H1 (cell line): ENCODE results near the gene LSM3. TPM values are rescaled to one million over a fixed set of nuclear protein-coding genes. Genes with fewer than 3 reads are reported as not detected.

Experiments used
- CTCF ChIA-PET: fragments of 300-600 bp; sonication (Branson Sonifier 250); formaldehyde crosslinking; loops from one replicate; lab custom pipeline; 2021; ENCODE audit not compliant: partially characterized antibody; lab: Charles Lee
- POLR2A ChIA-PET: fragments of 300-600 bp; sonication (Branson Sonifier 250); formaldehyde crosslinking; loops from one replicate; lab custom pipeline; 2021; ENCODE audit warnings: inconsistent platforms; ENCODE audit not compliant: partially characterized antibody; lab: Charles Lee
- DNase-seq, 2 experiments: peaks; one replicate each; pipeline versions ENCODE4 v3.0.0 to v3.0.0-alpha.2; 2010 to 2022; ENCODE audit warnings: low spot score in 2 of 2, low read depth in 1 of 2, mixed read lengths in 1 of 2
- FAIRE-seq: peaks from 2 replicates; lab custom pipeline; 2011; peaks lifted over from hg19 to GRCh38; lab: Jason Lieb, UNC
- H2AFZ ChIP-seq: 2 replicates; pipeline ENCODE4 v1.8.1; 2012; ENCODE audit warnings: low read length, inconsistent platforms
- H2AK5ac ChIP-seq: 2 replicates; pipeline ENCODE4 v1.6.1; 2013; ENCODE audit warnings: low read depth, low read length
- H2BK120ac ChIP-seq: replicated peaks from 2 replicates; pipeline ENCODE3; 2013; ENCODE audit warnings: low read depth, low read length, inconsistent platforms
- H2BK12ac ChIP-seq: 2 replicates; pipeline ENCODE4 v1.6.1; 2013; ENCODE audit warnings: low read depth, low read length
- H2BK15ac ChIP-seq: 2 replicates; pipeline ENCODE4 v1.6.1; 2013; ENCODE audit warnings: low read length
- H2BK20ac ChIP-seq: 2 replicates; pipeline ENCODE4 v1.6.1; 2013; ENCODE audit warnings: low read length
- H2BK5ac ChIP-seq: 2 replicates; pipeline ENCODE4 v1.6.1; 2013; ENCODE audit warnings: low read depth, low read length
- H3K14ac ChIP-seq: 2 replicates; pipeline ENCODE4 v1.6.1; 2013; ENCODE audit warnings: inconsistent platforms; ENCODE audit not compliant: insufficient read length
- H3K18ac ChIP-seq: 2 replicates; pipeline ENCODE4 v1.6.1; 2013; ENCODE audit warnings: low read length; ENCODE audit errors: extremely low read depth
- H3K23ac ChIP-seq: 2 replicates; pipeline ENCODE4 v1.6.1; 2013; ENCODE audit warnings: inconsistent platforms; ENCODE audit not compliant: insufficient read length
- H3K23me2 ChIP-seq: 2 replicates; pipeline ENCODE4 v1.6.1; 2013; ENCODE audit warnings: low read depth, low read length
- H3K27ac ChIP-seq: 2 replicates; pipeline ENCODE4 v1.6.1; 2011; ENCODE audit warnings: low read depth, low read length, inconsistent platforms
- H3K27me3 ChIP-seq, 4 experiments: replicated peaks in 1 of 4; 1 replicate in 1 of 4; 2 replicates in 3 of 4; pipeline versions ENCODE4 v1.6.1 to v1.8.1; 2011 to 2013; ENCODE audit warnings: low read length in 3 of 4, mild to moderate bottlenecking in 3 of 4, inconsistent platforms in 2 of 4, mixed read lengths in 2 of 4, moderate library complexity in 1 of 4; ENCODE audit not compliant: control insufficient read depth in 3 of 4, insufficient read depth in 3 of 4; ENCODE audit errors: extremely low read depth in 1 of 4
- H3K36me3 ChIP-seq, 4 experiments: 2 replicates each; pipeline versions ENCODE4 v1.6.1 to v1.8.1; 2011 to 2013; ENCODE audit warnings: mild to moderate bottlenecking in 4 of 4, low read length in 3 of 4, moderate library complexity in 2 of 4, control low read depth in 1 of 4, inconsistent platforms in 1 of 4; ENCODE audit not compliant: insufficient read depth in 4 of 4, control insufficient read depth in 2 of 4
- H3K4ac ChIP-seq: replicated peaks from 2 replicates; pipeline ENCODE3; 2013; ENCODE audit warnings: low read length, low read depth, mixed read lengths, inconsistent platforms; ENCODE audit not compliant: insufficient read length
- H3K4me1 ChIP-seq, 4 experiments: replicated peaks in 1 of 4; 1 replicate in 1 of 4; 2 replicates in 3 of 4; pipeline versions ENCODE4 v1.6.1 to v1.8.1; 2011 to 2013; ENCODE audit warnings: low read length in 3 of 4, inconsistent platforms in 2 of 4, mixed read lengths in 1 of 4; ENCODE audit not compliant: insufficient read depth in 4 of 4, control insufficient read depth in 3 of 4
- H3K4me2 ChIP-seq, 2 experiments: 2 replicates each; pipeline versions ENCODE4 v1.6.1 to v1.8.1; 2011 to 2013; ENCODE audit warnings: low read depth in 2 of 2, low read length in 2 of 2, control low read depth in 1 of 2, inconsistent platforms in 1 of 2, mild to moderate bottlenecking in 1 of 2; ENCODE audit not compliant: insufficient read depth in 1 of 2
- H3K4me3 ChIP-seq, 4 experiments: fragments of 200-600, 300-600 bp in 1 of 4; sonication (generic), shearing (Covaris generic), sonication (Bioruptor Twin) in 1 of 4; 2 replicates each; pipeline versions ENCODE4 v1.5.1 to v1.8.1; 2011 to 2016; ENCODE audit warnings: low read length in 4 of 4, low read depth in 3 of 4, control low read depth in 2 of 4, inconsistent platforms in 2 of 4, mild to moderate bottlenecking in 2 of 4, mixed read lengths in 1 of 4, moderate library complexity in 1 of 4; ENCODE audit not compliant: insufficient read depth in 2 of 4; ENCODE audit errors: extremely low read depth in 1 of 4
- H3K56ac ChIP-seq: replicated peaks from 2 replicates; pipeline ENCODE3; 2013; ENCODE audit warnings: low read depth, mild to moderate bottlenecking, mixed read lengths, low read length, inconsistent platforms; ENCODE audit not compliant: insufficient read length
- H3K79me1 ChIP-seq: 2 replicates; pipeline ENCODE4 v1.6.1; 2013; ENCODE audit warnings: low read depth, low read length, control low read depth
- H3K79me2 ChIP-seq, 2 experiments: 2 replicates each; pipeline versions ENCODE4 v1.6.1 to v1.8.1; 2012 to 2013; ENCODE audit warnings: low read length in 2 of 2, mild to moderate bottlenecking in 2 of 2, inconsistent platforms in 1 of 2; ENCODE audit not compliant: insufficient read depth in 2 of 2, control insufficient read depth in 1 of 2
- H3K9ac ChIP-seq, 4 experiments: replicated peaks in 1 of 4; 1 replicate in 1 of 4; 2 replicates in 3 of 4; pipeline versions ENCODE4 v1.6.1 to v1.8.1; 2011 to 2013; ENCODE audit warnings: low read depth in 3 of 4, low read length in 3 of 4, control low read depth in 2 of 4, mild to moderate bottlenecking in 2 of 4, moderate library complexity in 2 of 4, inconsistent platforms in 1 of 4; ENCODE audit errors: extremely low read depth in 1 of 4
- H3K9me3 ChIP-seq, 2 experiments: 2 replicates each; pipeline versions ENCODE4 v1.6.1 to v1.8.1; 2012 to 2013; ENCODE audit warnings: mild to moderate bottlenecking in 2 of 2, moderate library complexity in 2 of 2, control low read depth in 1 of 2, inconsistent platforms in 1 of 2, low read depth in 1 of 2, low read length in 1 of 2, mixed read lengths in 1 of 2; ENCODE audit not compliant: insufficient read depth in 2 of 2
- H4K20me1 ChIP-seq, 2 experiments: replicated peaks in 1 of 2; 2 replicates each; pipeline versions ENCODE3 to v1.8.1; 2011 to 2013; ENCODE audit warnings: inconsistent platforms in 2 of 2, low read length in 2 of 2, mild to moderate bottlenecking in 1 of 2; ENCODE audit not compliant: insufficient read depth in 2 of 2, control insufficient read depth in 1 of 2
- H4K5ac ChIP-seq: 2 replicates; pipeline ENCODE4 v1.6.1; 2013; ENCODE audit warnings: low read length, low read depth, mixed read lengths, inconsistent platforms; ENCODE audit not compliant: insufficient read length
- H4K8ac ChIP-seq: 2 replicates; pipeline ENCODE4 v1.8.0; 2013; ENCODE audit warnings: mild to moderate bottlenecking, moderate library complexity, low read length, inconsistent platforms; ENCODE audit not compliant: insufficient read depth; ENCODE audit errors: extremely low read depth
- H4K91ac ChIP-seq: replicated peaks from 2 replicates; pipeline ENCODE3; 2013; ENCODE audit warnings: low read length, mixed read lengths, inconsistent platforms; ENCODE audit not compliant: insufficient read length
- E2F6 ChIP-seq: IDR thresholded peaks from 2 replicates; pipeline ENCODE4 v1.6.1; 2012; ENCODE audit warnings: inconsistent platforms
- EZH2 ChIP-seq: fragments of 200-600 bp; sonication (generic); IDR thresholded peaks from 2 replicates; pipeline ENCODE4 v1.7.1; 2012; ENCODE audit warnings: low read depth, mild to moderate bottlenecking, moderate library complexity, low read length, inconsistent platforms; ENCODE audit not compliant: severe bottlenecking
- FOSL1 ChIP-seq: IDR thresholded peaks from 2 replicates; pipeline ENCODE4 v1.6.1; 2011; ENCODE audit warnings: mild to moderate bottlenecking, low read depth, low read length, moderate library complexity; ENCODE audit not compliant: insufficient read depth
- MAFK ChIP-seq: IDR thresholded peaks from 2 replicates; pipeline ENCODE4 v1.6.1; 2012; ENCODE audit warnings: low read depth, mild to moderate bottlenecking, improper control_type of control experiment, low read length
- NRF1 ChIP-seq: IDR thresholded peaks from 2 replicates; pipeline ENCODE4 v1.6.1; 2011; ENCODE audit warnings: mild to moderate bottlenecking, low read depth, low read length, improper control_type of control experiment
- SAP30 ChIP-seq: fragments of 300-600 bp; sonication (generic); IDR thresholded peaks from 2 replicates; pipeline ENCODE4 v1.7.1; 2012; ENCODE audit warnings: low read length, moderate library complexity, mild to moderate bottlenecking, inconsistent platforms; ENCODE audit not compliant: insufficient read depth, insufficient replicate concordance
- WGBS, 2 experiments: shearing (Covaris generic) in 1 of 2; methylation state at CpG; one replicate each; pipeline versions ENCODE4 v1.1.6 to v1.1.7; 2013 to 2015; ENCODE audit warnings: low lambda C conversion rate in 2 of 2, mixed read lengths in 2 of 2, inconsistent platforms in 1 of 2, low coverage in 1 of 2, missing lambda C conversion rate in 1 of 2; ENCODE audit not compliant: insufficient replicate concordance in 2 of 2, insufficient coverage in 1 of 2, insufficient read length in 1 of 2; ENCODE audit errors: extremely low coverage in 1 of 2, missing lambda C conversion rate in 1 of 2; 5-methylcytosine and 5-hydroxymethylcytosine counted together
- polyA plus RNA-seq, 7 experiments: library from polyadenylated mRNA; depleted of rRNA in 3 of 7; stranded (reverse) in 5 of 7; unstranded in 2 of 7; fragments of >200 nt in 5 of 7; fragments of 200-250 nt in 2 of 7; gene quantifications; 1 replicate in 5 of 7; 2 replicates in 1 of 7; 4 replicates in 1 of 7; pipeline versions ENCODE4 v1.2.1 to v1.2.3, GENCODE V29; 2011 to 2013; ENCODE audit warnings: missing spikeins in 2 of 7, mixed read lengths in 2 of 7
- total RNA-seq: library from RNA; stranded (reverse); fragmentation: NEBNext Ultra II Directional; extraction: Animal tissue kit (Norgen Biotek cat#: 25700); gene quantifications from 2 replicates; pipeline ENCODE4 v1.2.1, GENCODE V29; 2021

The LSM3 gene
- total and polyA plus RNA-seq, 2 of the 8 experiments (the other 6 are each of a cell fraction or from before 2014, with no cell fraction given) = 7.1 to 25.4 TPM

DNA sequence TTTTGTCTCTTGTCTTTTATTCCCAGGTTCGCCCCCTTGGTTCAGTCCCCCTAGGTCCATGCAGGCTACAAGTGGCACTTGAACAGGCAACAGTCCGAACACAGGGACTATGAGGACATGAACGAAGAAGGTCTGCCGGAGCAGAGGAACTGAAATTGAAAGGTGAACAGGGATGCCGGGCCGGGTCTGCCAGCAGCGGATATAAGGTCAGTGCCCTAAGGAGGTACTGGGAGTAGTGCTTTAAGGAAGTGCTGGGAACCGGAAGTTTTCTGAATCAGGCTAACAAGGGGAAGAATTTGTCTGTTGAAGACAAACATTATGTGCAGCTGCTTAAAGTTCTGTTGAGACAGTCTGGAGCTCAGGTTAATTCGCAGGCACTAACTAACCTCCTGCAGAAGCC lies 46.8 kb downstream of the LSM3 start:
- no peak overlapping the region for H3K4ac ChIP-seq
- no peak overlapping the region for H4K8ac ChIP-seq
- no peak overlapping the region for H3K4me3 ChIP-seq
- H3K14ac ChIP-seq = no peak overlapping the region
- no peak for FAIRE-seq
- H3K9me3 ChIP-seq = peaks cover 0 to 8% of the 10 kb centered on the region in 2 experiments; a peak in 2 of 4 replicates
- DNase-seq = no peak
- no peak overlapping the region for H3K27ac ChIP-seq
- H3K79me1 ChIP-seq = no peaks in the 10 kb centered on the region
- H2AFZ ChIP-seq = no peak overlapping the region
- H3K36me3 ChIP-seq = no peaks in the 10 kb centered on the region
- no peaks in the 10 kb centered on the region for H3K27me3 ChIP-seq
- 95% methylated on average over 9 of the region's 9 CpGs; no CpG with 5 or more reads in 1 of the 2 experiments for WGBS, 2 experiments
- no peaks in the 10 kb centered on the region for H4K20me1 ChIP-seq
- no peak overlapping the region for H3K9ac ChIP-seq
- no peak overlapping the region for H2BK15ac ChIP-seq
- H2BK20ac ChIP-seq = no peak overlapping the region
- no peak overlapping the region for H3K18ac ChIP-seq
- ChIA-PET CTCF (interaction anchor here (1.5 kb wide), 1 partner anchor 25 kb away, joined by 4 read pairs; no protein-coding TSS in a partner anchor), POLR2A (interaction anchor here (0.8 to 1.1 kb wide), 2 partner anchors 14 to 221 kb away, joined by 3 read pairs; no protein-coding TSS in a partner anchor)
- H3K4me1 ChIP-seq = peaks cover 0 to 5% (median 0%) of the 10 kb centered on the region in 4 experiments; a peak in 1 of 7 replicates
- H3K56ac ChIP-seq = no peak overlapping the region
- no peak overlapping the region for H2BK12ac ChIP-seq
- no peak overlapping the region for H3K4me2 ChIP-seq
- no peaks in the 10 kb centered on the region for H3K23me2 ChIP-seq
- H3K23ac ChIP-seq = no peak overlapping the region
- no peak overlapping the region for H4K5ac ChIP-seq
- no peak overlapping the region for H4K91ac ChIP-seq
- no peak overlapping the region for H2BK120ac ChIP-seq
- TF ChIP-seq MAFK (no peak), NRF1 (no peak), FOSL1 (no peak), E2F6 (no peak), SAP30 (no peak), EZH2 (no peak)
- no peak overlapping the region for H2BK5ac ChIP-seq
- no peaks in the 10 kb centered on the region for H3K79me2 ChIP-seq
- H2AK5ac ChIP-seq = no peak overlapping the region
